Loucy (cell line): ENCODE measurements around the gene TXLNG.

Experiments used
- CTCF ChIP-seq: fragments of 200-600 bp; sonication (generic); conservative IDR thresholded peaks from 2 replicates; pipeline ENCODE4 v1.5.1; 2014; ENCODE audit warnings: mild to moderate bottlenecking, antibody characterized with exemption, low read length
- EZH2phosphoT487 ChIP-seq: fragments of 200-600 bp; IDR thresholded peaks from 2 replicates; pipeline ENCODE4 v1.6.1; 2018; ENCODE audit warnings: antibody characterized with exemption, mild to moderate bottlenecking, moderate library complexity, borderline replicate concordance

GRCh38 chrX:16785247-16786138, 773 bp upstream of the TXLNG start:
- TF ChIP-seq CTCF, result no peak
- TF ChIP-seq EZH2phosphoT487, result no peak
